Suprapubic skin (tissue), 4 donors: ENCODE results near the gene LORICRIN. TPM values are rescaled to one million over a fixed set of nuclear protein-coding genes. Genes with fewer than 3 reads are reported as not detected.

ENCODE experiments used
- DNase-seq, 2 donors: peaks; one replicate each; pipeline ENCODE4 v3.0.0-alpha.2; 2019; ENCODE audit warnings: low spot score in 2 of 2
- H3K27ac ChIP-seq: fragments of 200-600 bp; sonication (generic); one replicate; pipeline ENCODE4 v1.5.1; 2019
- H3K27me3 ChIP-seq: fragments of 200-600 bp; sonication (generic); one replicate; pipeline ENCODE4 v1.5.1; 2019
- H3K36me3 ChIP-seq: fragments of 200-600 bp; sonication (generic); one replicate; pipeline ENCODE4 v1.5.1; 2019
- H3K4me1 ChIP-seq: fragments of 200-600 bp; sonication (generic); one replicate; pipeline ENCODE4 v1.5.1; 2019
- H3K4me3 ChIP-seq: fragments of 200-600 bp; sonication (generic); one replicate; pipeline ENCODE4 v1.5.1; 2019; ENCODE audit warnings: mild to moderate bottlenecking
- H3K9me3 ChIP-seq: fragments of 200-600 bp; sonication (generic); one replicate; pipeline ENCODE4 v1.5.1; 2019
- CTCF ChIP-seq, 2 donors: fragments of 200-600 bp in 1 of 2; fragments of 450-650 bp in 1 of 2; sonication (generic) in 1 of 2; IDR thresholded peaks; one replicate each; pipeline ENCODE4 v1.5.1; 2016 to 2019; ENCODE audit warnings: antibody characterized with exemption in 2 of 2, mild to moderate bottlenecking in 1 of 2, moderate library complexity in 1 of 2
- EP300 ChIP-seq: sonication (generic); formaldehyde crosslinking; IDR thresholded peaks from one replicate; pipeline ENCODE4 v1.6.1; 2017; ENCODE audit warnings: antibody characterized with exemption
- POLR2A ChIP-seq, 2 donors: fragments of 450-650 bp; IDR thresholded peaks; one replicate each; pipeline ENCODE4 v1.6.1; 2017; ENCODE audit warnings: antibody characterized with exemption in 2 of 2, mild to moderate bottlenecking in 2 of 2, moderate library complexity in 2 of 2
- POLR2AphosphoS5 ChIP-seq, 3 donors: sonication (generic); formaldehyde crosslinking; IDR thresholded peaks; one replicate each; pipeline ENCODE4 v1.6.1; 2017; ENCODE audit warnings: antibody characterized with exemption in 3 of 3
- WGBS: methylation state at CpG from one replicate; pipeline ENCODE4 v1.1.5; 2018; 5-methylcytosine and 5-hydroxymethylcytosine counted together
- total RNA-seq, 4 donors: library from RNA; depleted of rRNA; stranded (reverse); fragments of >200 nt; gene quantifications; one replicate each; pipeline ENCODE4 v1.1.0, GENCODE V29; 2016

Gene LORICRIN
- total RNA-seq, 4 donors from 2014 or later: 14.9 to 257 (median 228) TPM

- Histone ChIP-seq H3K27me3 (no peaks in the 10 kb centered on the region), H3K9me3 (no peaks in the 10 kb centered on the region), H3K36me3 (no peaks in the 10 kb centered on the region), H3K4me1 (no peaks in the 10 kb centered on the region), H3K27ac (no peak overlapping the region), H3K4me3 (no peak overlapping the region)
- WGBS: 85% methylated on average over 6 of the region's 6 CpGs
- no peak for DNase-seq
- TF ChIP-seq POLR2A (IDR thresholded peaks at IDR 0.05) (no peak), CTCF (IDR thresholded peaks at IDR 0.05) (no peak), EP300 (no peak)
Observed at GRCh38 chr1:153305682-153306081, 46.2 kb downstream of the LORICRIN start.

GRCh38 chr1:153306303-153307220 is 47.1 kb downstream of the LORICRIN start:
- Histone ChIP-seq H3K4me1 (no peaks in the 10 kb centered on the region), H3K9me3 (no peaks in the 10 kb centered on the region), H3K27me3 (no peaks in the 10 kb centered on the region), H3K36me3 (no peaks in the 10 kb centered on the region), H3K27ac (no peak overlapping the region), H3K4me3 (no peak overlapping the region)
- TF ChIP-seq POLR2A (IDR thresholded peaks at IDR 0.05) (no peak), CTCF (IDR thresholded peaks at IDR 0.05) (no peak), POLR2AphosphoS5 (IDR thresholded peaks at IDR 0.05) (no peak), EP300 (no peak)
- 86% methylated on average over 22 of the region's 22 CpGs for WGBS
- no peak for DNase-seq

GRCh38 chr1:153307221-153307600 is 47.7 kb downstream of the LORICRIN start:
- Histone ChIP-seq H3K9me3 (no peaks in the 10 kb centered on the region), H3K4me3 (no peak overlapping the region), H3K27me3 (no peaks in the 10 kb centered on the region), H3K4me1 (peaks cover 4% of the 10 kb centered on the region), H3K27ac (no peak overlapping the region), H3K36me3 (no peaks in the 10 kb centered on the region)
- no peak for DNase-seq
- no peak for TF ChIP-seq CTCF (IDR thresholded peaks at IDR 0.05)
- no peak for TF ChIP-seq POLR2AphosphoS5 (IDR thresholded peaks at IDR 0.05)
- TF ChIP-seq POLR2A (IDR thresholded peaks at IDR 0.05): no peak
- no peak for TF ChIP-seq EP300
- 83% methylated on average over 10 of the region's 10 CpGs for WGBS

- Histone ChIP-seq H3K27ac (no peak overlapping the region), H3K9me3 (no peaks in the 10 kb centered on the region), H3K36me3 (no peaks in the 10 kb centered on the region), H3K27me3 (no peaks in the 10 kb centered on the region), H3K4me3 (no peak overlapping the region), H3K4me1 (peaks cover 4% of the 10 kb centered on the region)
- 86% methylated on average over 2 of the region's 2 CpGs for WGBS
- DNase-seq: no peak
- TF ChIP-seq EP300 (no peak), CTCF (IDR thresholded peaks at IDR 0.05) (no peak), POLR2A (IDR thresholded peaks at IDR 0.05) (no peak), POLR2AphosphoS5 (IDR thresholded peaks at IDR 0.05) (no peak)
Observed at GRCh38 chr1:153308540-153308939, 49.1 kb downstream of the LORICRIN start.

GRCh38 chr1:153309441-153309840 is 50.0 kb downstream of the LORICRIN start:
- Histone ChIP-seq H3K4me1 (peaks cover 4% of the 10 kb centered on the region), H3K27ac (no peak overlapping the region), H3K4me3 (no peak overlapping the region), H3K36me3 (no peaks in the 10 kb centered on the region), H3K9me3 (no peaks in the 10 kb centered on the region), H3K27me3 (no peaks in the 10 kb centered on the region)
- WGBS: 63% methylated on average over 2 of the region's 2 CpGs
- TF ChIP-seq EP300 (no peak), POLR2A (IDR thresholded peaks at IDR 0.05) (no peak), POLR2AphosphoS5 (IDR thresholded peaks at IDR 0.05) (no peak), CTCF (IDR thresholded peaks at IDR 0.05) (no peak)
- DNase-seq: no peak
